ENCODE data around the gene MBD3L2B.

The MBD3L2B gene

DNA sequence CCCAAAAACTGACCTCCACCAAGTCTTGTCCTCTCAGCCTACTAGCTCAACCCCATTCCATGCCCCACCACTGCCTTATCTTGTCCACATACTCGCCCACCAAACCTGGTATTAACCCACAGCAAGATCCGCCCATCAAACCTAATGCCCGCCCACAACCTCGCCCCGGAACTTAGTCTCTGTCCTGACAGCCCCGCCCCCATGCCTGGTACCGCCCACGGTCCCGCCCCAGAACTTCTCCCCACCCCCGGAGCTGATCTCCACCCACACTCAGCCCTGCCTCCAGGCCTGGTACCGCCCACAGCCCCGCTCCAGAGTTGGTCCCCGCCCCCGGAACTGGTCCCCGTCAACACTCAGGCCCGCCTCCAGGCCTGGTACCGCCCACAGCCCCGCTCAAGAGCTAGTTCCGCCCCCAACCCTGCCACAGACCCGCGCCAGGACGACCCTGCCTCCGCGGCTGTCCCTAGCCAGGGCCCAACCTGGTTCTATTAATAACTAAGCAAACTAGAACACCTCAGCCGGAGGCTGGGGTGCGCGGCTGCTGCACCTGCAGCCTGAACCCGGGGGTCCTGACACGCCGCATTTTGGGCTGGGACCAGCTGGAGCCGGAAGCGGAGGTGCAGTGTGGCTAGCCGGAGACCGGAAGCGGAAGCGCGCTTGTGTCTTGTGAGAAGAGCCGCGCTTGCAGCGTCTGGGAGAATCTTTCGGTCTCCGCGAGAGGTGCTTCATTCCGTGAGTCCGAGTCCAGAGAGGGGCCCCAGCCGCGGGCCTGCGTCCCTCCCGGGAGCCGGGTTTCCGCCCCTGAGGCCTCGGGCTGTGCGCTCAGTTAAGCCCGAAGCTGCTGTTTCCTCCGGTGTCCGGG lies 48.0 kb upstream of the MBD3L2B start, which contains the start of gene ZNF557 (continued):
- TF ChIP-seq ZBTB11 (tag by site-specific recombination; conservative IDR thresholded peaks at IDR 0.05; ENCODE audit: low read depth), result peak; percentile 97
- peak; percentile 39; the same call in 1 of the 2 replicates for TF ChIP-seq KLF8 (tag by site-specific recombination; IDR thresholded peaks at IDR 0.05)
- TF ChIP-seq ZFP37 (tag by site-specific recombination; IDR thresholded peaks at IDR 0.05), result 0 out of 2 replicates have a peak, but pooled peaks have one; percentile 23
- TF ChIP-seq KLF1 (tag by site-specific recombination; IDR thresholded peaks at IDR 0.05), result peak; percentile 66
- no peak for TF ChIP-seq IKZF3 (tag by site-specific recombination; IDR thresholded peaks at IDR 0.05)
- peak; percentile 57 for TF ChIP-seq ZNF629 (tag by site-specific recombination; IDR thresholded peaks at IDR 0.05)
- TF ChIP-seq ZNF518A (tag by site-specific recombination; conservative IDR thresholded peaks at IDR 0.05; ENCODE audit: low read depth), result peak; percentile 97
- no peak for TF ChIP-seq ZNF433 (tag by site-specific recombination; IDR thresholded peaks at IDR 0.05; ENCODE audit: low read depth)
- no peak for TF ChIP-seq ZNF670 (tag by site-specific recombination; IDR thresholded peaks at IDR 0.05; ENCODE audit: low read depth)
- peak; percentile 90 for TF ChIP-seq KLF9 (tag by site-specific recombination; IDR thresholded peaks at IDR 0.05; ENCODE audit: low read depth)
- no peak for TF ChIP-seq SALL2 (tag by site-specific recombination; IDR thresholded peaks at IDR 0.05; ENCODE audit: borderline replicate concordance)
- 0 out of 2 replicates have a peak, but pooled peaks have one; percentile 47 for TF ChIP-seq KLF10 (tag by site-specific recombination; IDR thresholded peaks at IDR 0.05)
- TF ChIP-seq ZNF114 (tag by site-specific recombination; IDR thresholded peaks at IDR 0.05), result no peak
- TF ChIP-seq, protein P1, sequence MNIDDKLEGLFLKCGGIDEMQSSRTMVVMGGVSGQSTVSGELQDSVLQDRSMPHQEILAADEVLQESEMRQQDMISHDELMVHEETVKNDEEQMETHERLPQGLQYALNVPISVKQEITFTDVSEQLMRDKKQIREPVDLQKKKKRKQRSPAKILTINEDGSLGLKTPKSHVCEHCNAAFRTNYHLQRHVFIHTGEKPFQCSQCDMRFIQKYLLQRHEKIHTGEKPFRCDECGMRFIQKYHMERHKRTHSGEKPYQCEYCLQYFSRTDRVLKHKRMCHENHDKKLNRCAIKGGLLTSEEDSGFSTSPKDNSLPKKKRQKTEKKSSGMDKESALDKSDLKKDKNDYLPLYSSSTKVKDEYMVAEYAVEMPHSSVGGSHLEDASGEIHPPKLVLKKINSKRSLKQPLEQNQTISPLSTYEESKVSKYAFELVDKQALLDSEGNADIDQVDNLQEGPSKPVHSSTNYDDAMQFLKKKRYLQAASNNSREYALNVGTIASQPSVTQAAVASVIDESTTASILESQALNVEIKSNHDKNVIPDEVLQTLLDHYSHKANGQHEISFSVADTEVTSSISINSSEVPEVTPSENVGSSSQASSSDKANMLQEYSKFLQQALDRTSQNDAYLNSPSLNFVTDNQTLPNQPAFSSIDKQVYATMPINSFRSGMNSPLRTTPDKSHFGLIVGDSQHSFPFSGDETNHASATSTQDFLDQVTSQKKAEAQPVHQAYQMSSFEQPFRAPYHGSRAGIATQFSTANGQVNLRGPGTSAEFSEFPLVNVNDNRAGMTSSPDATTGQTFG (tag by site-specific recombination; IDR thresholded peaks at IDR 0.05; ENCODE audit: borderline replicate concordance), result no peak
- TF ChIP-seq ZNF488 (tag by site-specific recombination; IDR thresholded peaks at IDR 0.05), result no peak
- TF ChIP-seq, protein P2, sequence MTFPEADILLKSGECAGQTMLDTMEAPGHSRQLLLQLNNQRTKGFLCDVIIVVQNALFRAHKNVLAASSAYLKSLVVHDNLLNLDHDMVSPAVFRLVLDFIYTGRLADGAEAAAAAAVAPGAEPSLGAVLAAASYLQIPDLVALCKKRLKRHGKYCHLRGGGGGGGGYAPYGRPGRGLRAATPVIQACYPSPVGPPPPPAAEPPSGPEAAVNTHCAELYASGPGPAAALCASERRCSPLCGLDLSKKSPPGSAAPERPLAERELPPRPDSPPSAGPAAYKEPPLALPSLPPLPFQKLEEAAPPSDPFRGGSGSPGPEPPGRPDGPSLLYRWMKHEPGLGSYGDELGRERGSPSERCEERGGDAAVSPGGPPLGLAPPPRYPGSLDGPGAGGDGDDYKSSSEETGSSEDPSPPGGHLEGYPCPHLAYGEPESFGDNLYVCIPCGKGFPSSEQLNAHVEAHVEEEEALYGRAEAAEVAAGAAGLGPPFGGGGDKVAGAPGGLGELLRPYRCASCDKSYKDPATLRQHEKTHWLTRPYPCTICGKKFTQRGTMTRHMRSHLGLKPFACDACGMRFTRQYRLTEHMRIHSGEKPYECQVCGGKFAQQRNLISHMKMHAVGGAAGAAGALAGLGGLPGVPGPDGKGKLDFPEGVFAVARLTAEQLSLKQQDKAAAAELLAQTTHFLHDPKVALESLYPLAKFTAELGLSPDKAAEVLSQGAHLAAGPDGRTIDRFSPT (tag by site-specific recombination; IDR thresholded peaks at IDR 0.05), result peak; percentile 77
- TF ChIP-seq ZNF843 (tag by site-specific recombination; IDR thresholded peaks at IDR 0.05), result peak; percentile 32; the same call in 1 of the 2 replicates
- TF ChIP-seq ZBTB20 (tag by site-specific recombination; IDR thresholded peaks at IDR 0.05), result peak; percentile 37; the same call in 1 of the 2 replicates
- peak; percentile 53; the same call in 1 of the 2 replicates for TF ChIP-seq ZNF501 (tag by site-specific recombination; IDR thresholded peaks at IDR 0.05)
- no peak for TF ChIP-seq ZNF558 (tag by site-specific recombination; IDR thresholded peaks at IDR 0.05)
- peak; percentile 44 for TF ChIP-seq ZBTB17 (tag by site-specific recombination; IDR thresholded peaks at IDR 0.05)
- TF ChIP-seq ZNF37A (tag by site-specific recombination; IDR thresholded peaks at IDR 0.05), result no peak
- peak; percentile 30; the same call in 1 of the 2 replicates for TF ChIP-seq ZBTB8A (tag by site-specific recombination; IDR thresholded peaks at IDR 0.05)

All from HEK293 (cell line).